OCI-LY3 (cell line): ENCODE data around the gene AOX1.
A peak's percentile ranks its signal among the peaks of the same experiment; 100 is the strongest.
"Not testable (repeated sequence)": the region's sequence is repeated elsewhere in the genome, so short reads cannot be mapped to it uniquely, and the experiment has no call there.

Source experiments
- H2AFZ ChIP-seq: fragments of 200-600, 300-600 bp; shearing (Covaris generic); 2 replicates; pipeline ENCODE4 v1.6.0; 2014; ENCODE audit warnings: antibody characterized with exemption, low read depth, low read length
- H3K27ac ChIP-seq: fragments of 200-600, 300-600 bp; sonication (generic); 2 replicates; pipeline ENCODE4 v1.5.1; 2014; ENCODE audit warnings: mild to moderate bottlenecking, low read length, moderate library complexity, mixed read lengths
- H3K27me3 ChIP-seq: fragments of 200-600, 300-600 bp; sonication (generic); 2 replicates; pipeline ENCODE4 v1.6.1; 2014; ENCODE audit warnings: low read depth, low read length, mixed read lengths
- H3K36me3 ChIP-seq: fragments of 200-600, 300-600 bp; sonication (generic); replicated peaks from 2 replicates; pipeline ENCODE3; 2014; ENCODE audit warnings: low read depth, low read length, mixed read lengths
- H3K4me1 ChIP-seq: fragments of 300-600, 200-600 bp; sonication (generic); 2 replicates; pipeline ENCODE4 v1.6.1; 2014; ENCODE audit warnings: low read length, mixed read lengths
- H3K4me2 ChIP-seq: fragments of 200-600, 300-600 bp; sonication (generic); 2 replicates; pipeline ENCODE4 v1.6.1; 2014; ENCODE audit warnings: low read length, mixed read lengths
- H3K4me3 ChIP-seq: fragments of 300-600, 200-600 bp; sonication (generic); 2 replicates; pipeline ENCODE4 v1.5.1; 2014; ENCODE audit warnings: antibody characterized with exemption, mild to moderate bottlenecking, low read length, moderate library complexity
- H3K79me2 ChIP-seq: fragments of 300-600, 200-600 bp; shearing (Covaris generic); 2 replicates; pipeline ENCODE4 v1.6.1; 2014; ENCODE audit warnings: mild to moderate bottlenecking, low read length, mixed read lengths
- H3K9ac ChIP-seq: fragments of 300-600, 200-600 bp; shearing (Covaris generic); 2 replicates; pipeline ENCODE4 v1.6.0; 2014; ENCODE audit warnings: mild to moderate bottlenecking, low read length, moderate library complexity
- H3K9me3 ChIP-seq: fragments of 200-600, 300-600 bp; shearing (Covaris generic); 2 replicates; pipeline ENCODE4 v1.6.1; 2014; ENCODE audit warnings: low read length, mixed read lengths; ENCODE audit not compliant: insufficient read depth
- H4K20me1 ChIP-seq: fragments of 200-600, 300-600 bp; sonication (generic); 2 replicates; pipeline ENCODE4 v1.6.1; 2016; ENCODE audit warnings: low read length, mixed read lengths; ENCODE audit not compliant: insufficient read depth
- EZH2phosphoT487 ChIP-seq: fragments of 200-600 bp; shearing (Covaris generic); IDR thresholded peaks from 2 replicates; pipeline ENCODE4 v1.6.1; 2018; ENCODE audit warnings: antibody characterized with exemption, mixed run types, low read depth
- TF ChIP-seq, protein P1 (sequence below): fragments of 200-600, 300-600 bp; sonication (generic); IDR thresholded peaks from 2 replicates; pipeline ENCODE4 v1.5.1; 2014; ENCODE audit warnings: antibody characterized with exemption, low read length, low read depth

The AOX1 gene

DNA sequence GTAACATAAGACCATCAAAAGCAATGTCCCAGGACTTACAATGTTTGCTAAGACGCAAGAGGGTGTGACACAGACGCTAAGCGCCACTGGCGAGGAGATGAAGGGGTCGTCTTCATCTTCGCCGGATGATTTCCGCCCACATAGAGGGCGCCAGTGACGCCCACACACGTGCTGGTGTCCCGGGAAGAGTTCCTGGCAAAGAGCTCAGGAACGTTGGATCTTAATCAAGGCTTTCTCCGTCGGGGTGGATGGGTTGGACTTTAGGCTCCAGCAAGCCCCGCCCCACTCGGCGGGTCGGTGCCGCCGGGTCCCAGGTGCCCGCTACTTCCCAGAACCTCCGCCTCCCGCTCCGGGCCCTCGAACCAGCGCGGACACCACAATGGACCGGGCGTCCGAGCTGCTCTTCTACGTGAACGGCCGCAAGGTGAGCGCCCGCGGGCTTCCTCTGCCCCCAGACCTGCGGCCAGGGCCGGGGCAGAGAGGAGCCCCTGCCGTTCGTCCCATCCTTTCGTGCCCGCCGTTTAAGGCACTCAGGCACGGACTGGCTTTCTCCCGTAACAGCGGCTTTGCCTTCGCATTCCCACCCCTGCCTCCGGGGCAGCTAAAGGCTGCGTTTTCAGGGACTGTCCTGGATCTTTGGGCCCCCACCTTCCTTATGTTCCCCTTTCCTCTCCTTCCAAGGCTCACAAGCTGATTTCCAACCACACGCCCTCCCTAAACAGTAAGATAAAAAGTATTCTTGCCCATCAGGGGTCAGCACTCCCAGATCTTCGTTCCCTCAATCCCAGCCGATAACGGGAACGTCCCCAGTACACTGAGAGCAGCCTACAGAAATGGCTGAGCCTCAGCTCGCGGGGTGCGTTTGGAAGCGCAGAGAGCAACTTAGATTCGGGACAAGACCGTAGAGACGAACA, at the start of gene AOX1:
Gene AOX1, plus strand, starts transcription at position 285 of the 914 bp plus-strand sequence. Its CDS starts 95 bp downstream, at position 380.
- H4K20me1 ChIP-seq, result no peaks in the 10 kb centered on the region
- no peaks in the 10 kb centered on the region for H3K27me3 ChIP-seq
- no peak for TF ChIP-seq EZH2phosphoT487
- TF ChIP-seq, protein P1, sequence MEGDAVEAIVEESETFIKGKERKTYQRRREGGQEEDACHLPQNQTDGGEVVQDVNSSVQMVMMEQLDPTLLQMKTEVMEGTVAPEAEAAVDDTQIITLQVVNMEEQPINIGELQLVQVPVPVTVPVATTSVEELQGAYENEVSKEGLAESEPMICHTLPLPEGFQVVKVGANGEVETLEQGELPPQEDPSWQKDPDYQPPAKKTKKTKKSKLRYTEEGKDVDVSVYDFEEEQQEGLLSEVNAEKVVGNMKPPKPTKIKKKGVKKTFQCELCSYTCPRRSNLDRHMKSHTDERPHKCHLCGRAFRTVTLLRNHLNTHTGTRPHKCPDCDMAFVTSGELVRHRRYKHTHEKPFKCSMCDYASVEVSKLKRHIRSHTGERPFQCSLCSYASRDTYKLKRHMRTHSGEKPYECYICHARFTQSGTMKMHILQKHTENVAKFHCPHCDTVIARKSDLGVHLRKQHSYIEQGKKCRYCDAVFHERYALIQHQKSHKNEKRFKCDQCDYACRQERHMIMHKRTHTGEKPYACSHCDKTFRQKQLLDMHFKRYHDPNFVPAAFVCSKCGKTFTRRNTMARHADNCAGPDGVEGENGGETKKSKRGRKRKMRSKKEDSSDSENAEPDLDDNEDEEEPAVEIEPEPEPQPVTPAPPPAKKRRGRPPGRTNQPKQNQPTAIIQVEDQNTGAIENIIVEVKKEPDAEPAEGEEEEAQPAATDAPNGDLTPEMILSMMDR, result no peak
- 0 out of 2 replicates have a peak within 1 kb of the TSS, but pooled peaks have one; percentile 18 for H3K4me2 ChIP-seq
- H3K4me1 ChIP-seq, result no peaks in the 10 kb centered on the region
- H3K27ac ChIP-seq, result no peak within 1 kb of the TSS
- no peaks in the 10 kb centered on the region for H3K79me2 ChIP-seq
- no peaks in the 10 kb centered on the region for H3K36me3 ChIP-seq
- H3K9ac ChIP-seq, result no peak within 1 kb of the TSS
- H3K4me3 ChIP-seq, result peak within 1 kb of the TSS; percentile 14; the same call in 1 of the 2 replicates
- H2AFZ ChIP-seq, result no peak within 1 kb of the TSS
- H3K9me3 ChIP-seq, result no peaks in the 10 kb centered on the region

DNA sequence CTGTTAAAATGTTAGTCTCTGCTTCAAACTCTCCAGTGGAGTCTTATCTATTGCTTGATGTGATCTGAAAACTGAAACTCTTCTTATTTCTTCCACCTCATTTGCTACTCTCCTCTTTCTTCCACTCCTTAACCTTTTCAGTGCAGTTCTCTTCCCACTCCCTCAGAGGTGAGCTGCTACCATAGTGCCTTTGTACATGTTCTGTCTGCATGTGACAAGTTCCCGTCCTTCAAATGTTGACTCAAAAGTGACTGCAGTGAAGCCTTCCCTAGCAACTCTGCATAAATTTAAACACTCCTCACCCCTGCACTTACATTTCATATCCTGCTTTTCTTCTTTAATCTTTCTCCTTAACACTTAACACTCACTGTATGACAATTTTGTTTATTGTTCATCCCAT, 47.7 kb upstream of the AOX1 start:
- peaks cover 56% of the 10 kb centered on the region for H3K36me3 ChIP-seq
- H3K9ac ChIP-seq, result no peak overlapping the region

DNA sequence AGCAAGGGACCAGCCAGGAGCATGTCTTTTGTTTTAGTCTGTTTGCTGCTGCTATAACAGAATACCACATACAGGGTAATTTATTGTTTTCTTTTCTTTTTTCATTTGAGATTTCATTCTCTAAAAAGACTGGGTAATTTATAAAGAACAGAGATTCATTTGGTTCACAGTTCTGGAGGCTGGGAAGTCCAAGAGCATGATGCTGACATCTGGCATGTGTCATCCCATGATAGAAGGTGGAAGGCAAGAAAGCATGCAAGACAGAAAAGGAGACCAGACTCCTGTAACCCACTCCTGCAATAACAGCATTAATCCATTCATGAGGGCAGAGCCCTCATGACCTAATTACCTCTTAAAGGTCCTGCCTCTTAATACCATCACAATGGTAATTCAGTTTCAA, 45.0 kb upstream of the AOX1 start:
- Histone ChIP-seq H4K20me1 (no peaks in the 10 kb centered on the region), H2AFZ (no peak overlapping the region), H3K4me1 (no peaks in the 10 kb centered on the region), H3K27me3 (no peaks in the 10 kb centered on the region), H3K79me2 (no peaks in the 10 kb centered on the region), H3K4me3 (no peak overlapping the region), H3K27ac (no peak overlapping the region), H3K9me3 (no peaks in the 10 kb centered on the region), H3K36me3 (peaks cover 73% of the 10 kb centered on the region), H3K9ac (no peak overlapping the region), H3K4me2 (no peak overlapping the region)
- TF ChIP-seq, protein P1, result no peak
- no peak for TF ChIP-seq EZH2phosphoT487

More for the DNA sequence above, 47.7 kb upstream of the AOX1 start:
- no peak for TF ChIP-seq EZH2phosphoT487
- TF ChIP-seq, protein P1, result no peak
- Histone ChIP-seq H2AFZ (no peak overlapping the region), H3K4me1 (no peaks in the 10 kb centered on the region), H3K79me2 (peaks cover 6% of the 10 kb centered on the region; the same call in 1 of the 2 replicates), H3K4me2 (no peak overlapping the region), H4K20me1 (no peaks in the 10 kb centered on the region), H3K4me3 (no peak overlapping the region), H3K9me3 (no peaks in the 10 kb centered on the region), H3K27me3 (no peaks in the 10 kb centered on the region), H3K27ac (no peak overlapping the region)

DNA sequence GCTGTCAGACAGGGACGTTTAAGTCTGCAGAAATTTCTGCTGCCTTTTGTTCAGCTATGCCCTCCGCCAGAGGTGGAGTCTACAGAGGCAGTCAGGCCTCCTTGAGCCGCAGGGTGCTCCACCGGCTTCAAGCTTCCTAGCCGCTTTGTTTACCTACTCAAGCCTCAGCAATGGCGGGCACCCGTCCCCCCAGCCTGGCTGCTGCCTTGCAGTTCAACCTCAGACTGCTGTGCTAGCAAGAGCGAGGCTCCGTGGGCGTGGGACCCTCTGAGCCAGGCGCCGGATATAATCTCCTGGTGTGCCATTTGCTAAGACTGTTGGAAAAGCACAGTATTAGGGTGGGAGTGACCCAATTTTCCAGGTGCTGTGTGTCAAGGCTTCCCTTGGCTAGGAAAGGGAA, 19.2 kb upstream of the AOX1 start:
- H3K4me2 ChIP-seq, result not testable (repeated sequence)

More for the DNA sequence above, 19.2 kb upstream of the AOX1 start:
- H3K27ac ChIP-seq, H3K27me3 ChIP-seq, H3K4me1 ChIP-seq, H3K4me3 ChIP-seq, H3K9ac ChIP-seq, H2AFZ ChIP-seq, H4K20me1 ChIP-seq, H3K79me2 ChIP-seq, H3K9me3 ChIP-seq: not testable (repeated sequence)
- H3K36me3 ChIP-seq, result peaks cover 15% of the 10 kb centered on the region
